OCI-LY7 (cell line): ENCODE results near the gene FTCDNL1. TPM values are rescaled to one million over a fixed set of nuclear protein-coding genes. Genes with fewer than 3 reads are reported as not detected.

ENCODE experiments used
- BruUV-seq: library from RNA; stranded (reverse); fragments of 400-500 nt; replicated peaks from 2 replicates; lab custom pipeline; 2021; lab: Mats Ljungman, UMichigan
- CTCF ChIA-PET: fragments of 300-600 bp; sonication (Branson Sonifier 250); formaldehyde crosslinking; loops from one replicate; lab custom pipeline; 2022; ENCODE audit warnings: antibody characterized with exemption; ENCODE audit not compliant: unreplicated experiment; lab: Charles Lee
- POLR2A ChIA-PET: fragments of 300-600 bp; sonication (Branson Sonifier 250); formaldehyde crosslinking; loops from one replicate; lab custom pipeline; 2022; ENCODE audit warnings: antibody characterized with exemption; lab: Charles Lee
- DNase-seq: peaks from one replicate; pipeline ENCODE4 v3.0.0-alpha.2; 2015; ENCODE audit warnings: low spot score
- H2AFZ ChIP-seq: fragments of 200-600 bp; sonication (generic), shearing (Covaris generic); 2 replicates; pipeline ENCODE4 v1.6.1; 2014; ENCODE audit warnings: mild to moderate bottlenecking, antibody characterized with exemption, low read length, moderate library complexity
- H3K27ac ChIP-seq: fragments of 200-600 bp; sonication (generic); 2 replicates; pipeline ENCODE4 v1.5.1; 2014; ENCODE audit warnings: mixed run types, low read depth, mild to moderate bottlenecking, moderate library complexity, low read length, inconsistent platforms; ENCODE audit not compliant: poor library complexity, severe bottlenecking
- H3K36me3 ChIP-seq: fragments of 200-600 bp; sonication (generic); 2 replicates; pipeline ENCODE4 v1.6.1; 2014; ENCODE audit warnings: mild to moderate bottlenecking, antibody characterized with exemption, low read length, moderate library complexity, mixed read lengths; ENCODE audit not compliant: insufficient read depth
- H3K4me1 ChIP-seq: fragments of 200-600 bp; sonication (generic); 2 replicates; pipeline ENCODE4 v1.5.1; 2014; ENCODE audit warnings: mild to moderate bottlenecking, low read length; ENCODE audit not compliant: insufficient read depth, poor library complexity, severe bottlenecking
- H3K4me2 ChIP-seq: fragments of 200-600 bp; sonication (generic); 2 replicates; pipeline ENCODE4 v1.6.1; 2014; ENCODE audit warnings: mild to moderate bottlenecking, low read length
- H3K4me3 ChIP-seq: fragments of 200-600 bp; sonication (generic); 2 replicates; pipeline ENCODE4 v1.5.1; 2014; ENCODE audit warnings: mild to moderate bottlenecking, low read depth, low read length; ENCODE audit not compliant: poor library complexity, severe bottlenecking
- H3K79me2 ChIP-seq: fragments of 200-600 bp; sonication (generic); 2 replicates; pipeline ENCODE4 v1.6.1; 2016; ENCODE audit warnings: low read depth, mild to moderate bottlenecking, low read length, moderate library complexity, mixed read lengths; ENCODE audit not compliant: insufficient read depth
- H3K9me2 ChIP-seq: fragments of 200-600 bp; sonication (generic); 2 replicates; pipeline ENCODE4 v1.6.1; 2016; ENCODE audit warnings: mild to moderate bottlenecking, low read length, mixed read lengths; ENCODE audit not compliant: insufficient read depth
- H3K9me3 ChIP-seq: fragments of 200-600 bp; sonication (generic); 2 replicates; pipeline ENCODE4 v1.6.1; 2014; ENCODE audit warnings: mild to moderate bottlenecking, mixed run types, low read length, mixed read lengths
- H4K20me1 ChIP-seq: fragments of 200-600 bp; sonication (generic); 2 replicates; pipeline ENCODE4 v1.6.1; 2014; ENCODE audit warnings: mild to moderate bottlenecking, antibody characterized with exemption, low read length, moderate library complexity, mixed read lengths; ENCODE audit not compliant: insufficient read depth
- EZH2phosphoT487 ChIP-seq: fragments of 200-600 bp; sonication (generic); IDR thresholded peaks from 2 replicates; pipeline ENCODE4 v1.6.1; 2018; ENCODE audit warnings: low read depth, borderline replicate concordance, mild to moderate bottlenecking, mixed run types, antibody characterized with exemption, low read length, moderate library complexity, mixed read lengths
- intact Hi-C: fragments of 100-400 bp; cut with micrococcal nuclease; formaldehyde crosslinking; loops from one replicate; pipeline ENCODE4 v1.10.0; 2022; ENCODE audit not compliant: unreplicated experiment
- total RNA-seq, 2 experiments: library from RNA; depleted of rRNA in 1 of 2; stranded (reverse); fragments of >200 nt in 1 of 2; shearing (Covaris generic) in 1 of 2; gene quantifications; 2 replicates each; pipeline ENCODE4 v1.2.3, GENCODE V29; 2014 to 2022
- TF ChIP-seq, protein P1 (sequence below): fragments of 200-600 bp; sonication (generic); conservative IDR thresholded peaks from 2 replicates; pipeline ENCODE4 v1.5.1; 2014; ENCODE audit warnings: mild to moderate bottlenecking, antibody characterized with exemption, low read length, moderate library complexity, mixed read lengths

FTCDNL1 gene
- total RNA-seq, 2 experiments from 2014 or later, result 0.40 to 0.54 TPM

DNA sequence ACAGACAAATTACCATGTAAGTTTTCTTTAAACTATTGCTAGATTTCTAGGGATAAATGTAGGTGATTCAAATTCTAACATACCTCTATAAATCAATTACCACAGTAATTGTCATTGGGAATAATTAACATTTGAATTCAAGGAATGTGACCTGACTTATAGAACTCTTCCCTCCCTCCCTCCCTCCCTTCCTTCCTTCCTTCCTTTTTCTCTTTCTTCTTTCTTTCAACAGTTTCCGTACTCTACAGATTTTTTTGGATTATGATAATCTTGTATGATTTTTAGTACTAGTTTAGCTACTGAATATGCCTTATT is 18.2 kb upstream of the FTCDNL1 start:
- Histone ChIP-seq H3K4me3 (no peak overlapping the region), H2AFZ (no peak overlapping the region), H3K79me2 (no peaks in the 10 kb centered on the region), H3K9me2 (no peaks in the 10 kb centered on the region; the same call in 1 of the 2 replicates), H3K36me3 (no peaks in the 10 kb centered on the region), H3K27ac (no peak overlapping the region), H4K20me1 (no peaks in the 10 kb centered on the region), H3K9me3 (peaks cover 4% of the 10 kb centered on the region; the same call in 1 of the 2 replicates), H3K4me1 (no peaks in the 10 kb centered on the region), H3K4me2 (no peak overlapping the region)
- ChIA-PET POLR2A (interaction anchor here (0.6 to 0.7 kb wide), 2 partner anchors 287 to 348 kb away, joined by 3 read pairs; no protein-coding TSS in a partner anchor), CTCF (no interaction called here)
- TF ChIP-seq, protein P1, sequence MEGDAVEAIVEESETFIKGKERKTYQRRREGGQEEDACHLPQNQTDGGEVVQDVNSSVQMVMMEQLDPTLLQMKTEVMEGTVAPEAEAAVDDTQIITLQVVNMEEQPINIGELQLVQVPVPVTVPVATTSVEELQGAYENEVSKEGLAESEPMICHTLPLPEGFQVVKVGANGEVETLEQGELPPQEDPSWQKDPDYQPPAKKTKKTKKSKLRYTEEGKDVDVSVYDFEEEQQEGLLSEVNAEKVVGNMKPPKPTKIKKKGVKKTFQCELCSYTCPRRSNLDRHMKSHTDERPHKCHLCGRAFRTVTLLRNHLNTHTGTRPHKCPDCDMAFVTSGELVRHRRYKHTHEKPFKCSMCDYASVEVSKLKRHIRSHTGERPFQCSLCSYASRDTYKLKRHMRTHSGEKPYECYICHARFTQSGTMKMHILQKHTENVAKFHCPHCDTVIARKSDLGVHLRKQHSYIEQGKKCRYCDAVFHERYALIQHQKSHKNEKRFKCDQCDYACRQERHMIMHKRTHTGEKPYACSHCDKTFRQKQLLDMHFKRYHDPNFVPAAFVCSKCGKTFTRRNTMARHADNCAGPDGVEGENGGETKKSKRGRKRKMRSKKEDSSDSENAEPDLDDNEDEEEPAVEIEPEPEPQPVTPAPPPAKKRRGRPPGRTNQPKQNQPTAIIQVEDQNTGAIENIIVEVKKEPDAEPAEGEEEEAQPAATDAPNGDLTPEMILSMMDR, result no peak
- no peak for TF ChIP-seq EZH2phosphoT487
- no TSS peak for BruUV-seq
- DNase-seq, result no peak
- intact Hi-C loops, result loop anchor here (10.0 kb wide), 1 partner anchor 76 kb away; no protein-coding TSS in a partner anchor

DNA sequence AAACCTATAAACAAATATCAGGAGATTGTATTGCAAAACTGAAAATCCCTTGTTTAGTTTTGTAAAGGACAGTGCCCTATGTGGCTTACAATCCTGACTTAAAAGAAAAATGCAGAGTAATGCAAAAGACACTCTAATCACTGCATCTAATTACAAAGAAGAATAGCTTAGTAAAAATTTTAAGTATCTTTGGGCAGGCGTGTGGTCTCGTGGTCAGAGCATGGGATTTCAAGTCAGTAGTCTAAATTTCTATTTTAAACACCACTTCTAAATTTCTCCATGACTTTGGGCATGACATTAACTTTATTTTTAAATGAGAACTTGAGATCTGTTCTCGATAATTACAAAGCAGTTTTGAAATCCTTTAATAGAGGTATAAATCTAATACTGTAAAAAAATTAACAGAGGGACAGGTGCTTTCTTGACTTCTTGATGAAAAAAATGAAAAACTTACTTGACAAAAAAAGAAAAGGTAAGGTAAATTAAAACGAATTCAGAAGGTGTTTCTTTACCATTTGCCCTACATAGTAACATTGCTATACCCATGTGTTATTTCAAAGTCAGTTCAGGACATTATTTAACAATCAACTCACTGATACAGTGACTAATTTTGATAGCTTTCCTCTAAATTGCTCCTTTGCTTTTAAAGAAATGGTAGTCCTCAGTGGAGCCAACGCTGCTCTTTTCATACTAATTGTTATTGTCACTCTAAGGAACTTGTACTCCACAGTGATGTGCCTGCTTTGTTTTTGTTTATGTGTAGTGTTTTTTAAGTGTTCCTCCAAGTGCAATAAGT is 17.6 kb upstream of the FTCDNL1 start:
- TF ChIP-seq, protein P1, result no peak
- no peak for TF ChIP-seq EZH2phosphoT487
- ChIA-PET CTCF (no interaction called here), POLR2A (interaction anchor here (0.7 kb wide), 1 partner anchor 287 kb away, joined by 3 read pairs; no protein-coding TSS in a partner anchor)
- Histone ChIP-seq H2AFZ (no peak overlapping the region), H4K20me1 (no peaks in the 10 kb centered on the region), H3K9me2 (no peaks in the 10 kb centered on the region; the same call in 1 of the 2 replicates), H3K4me3 (no peak overlapping the region), H3K4me2 (no peak overlapping the region), H3K27ac (no peak overlapping the region), H3K9me3 (no peaks in the 10 kb centered on the region), H3K36me3 (no peaks in the 10 kb centered on the region), H3K4me1 (no peaks in the 10 kb centered on the region), H3K79me2 (no peaks in the 10 kb centered on the region)
- BruUV-seq, result no TSS peak
- intact Hi-C loops, result loop anchor here (10.0 kb wide), 1 partner anchor 76 kb away; no protein-coding TSS in a partner anchor
- no peak for DNase-seq

DNA sequence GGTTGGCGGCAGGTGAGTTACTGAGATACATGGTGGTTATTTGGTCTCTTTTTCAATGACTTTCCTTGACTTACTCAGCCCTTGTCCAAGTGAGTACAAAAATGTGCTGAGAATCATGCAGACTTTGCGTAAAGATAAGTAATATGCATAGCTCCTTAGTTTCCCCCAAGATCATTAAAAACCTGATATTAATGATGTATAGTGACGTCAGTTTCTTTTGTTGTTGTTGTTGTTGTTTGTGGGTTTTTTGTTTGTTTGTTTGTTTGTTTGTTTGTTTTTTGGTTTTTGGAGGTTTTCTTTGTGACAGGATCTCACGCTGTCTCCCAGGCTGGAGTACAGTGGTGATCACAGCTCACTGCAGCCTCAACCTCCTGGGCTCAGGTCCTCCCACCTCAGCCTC is 14.9 kb upstream of the FTCDNL1 start:
- no peaks in the 10 kb centered on the region for H4K20me1 ChIP-seq
- H3K4me2 ChIP-seq, result no peak overlapping the region
- H3K4me1 ChIP-seq, result no peaks in the 10 kb centered on the region
- no peak overlapping the region for H2AFZ ChIP-seq
- no peaks in the 10 kb centered on the region for H3K79me2 ChIP-seq
- H3K27ac ChIP-seq, result no peak overlapping the region
- intact Hi-C loops, result loop anchor here (10.0 kb wide), 1 partner anchor 79 kb away; no protein-coding TSS in a partner anchor
- POLR2A ChIA-PET, result interaction anchor here (0.6 to 1.2 kb wide), 2 partner anchors 63 to 223 kb away, joined by 3 to 4 read pairs; no protein-coding TSS in a partner anchor
- H3K9me3 ChIP-seq, result no peaks in the 10 kb centered on the region
- BruUV-seq, result no TSS peak
- CTCF ChIA-PET, result no interaction called here
- no peak overlapping the region for H3K4me3 ChIP-seq
- H3K36me3 ChIP-seq, result no peaks in the 10 kb centered on the region
- no peaks in the 10 kb centered on the region; the same call in 1 of the 2 replicates for H3K9me2 ChIP-seq
- DNase-seq, result no peak
- TF ChIP-seq, protein P1, result no peak
- TF ChIP-seq EZH2phosphoT487, result no peak
